ENCODE measurements around the gene FBXW5. TPM values are rescaled to one million over a fixed set of nuclear protein-coding genes. Genes with fewer than 3 reads are reported as not detected.

The FBXW5 gene
- total and polyA plus RNA-seq, 2 experiments from 2014 or later = 27.0 to 111 TPM

DNA sequence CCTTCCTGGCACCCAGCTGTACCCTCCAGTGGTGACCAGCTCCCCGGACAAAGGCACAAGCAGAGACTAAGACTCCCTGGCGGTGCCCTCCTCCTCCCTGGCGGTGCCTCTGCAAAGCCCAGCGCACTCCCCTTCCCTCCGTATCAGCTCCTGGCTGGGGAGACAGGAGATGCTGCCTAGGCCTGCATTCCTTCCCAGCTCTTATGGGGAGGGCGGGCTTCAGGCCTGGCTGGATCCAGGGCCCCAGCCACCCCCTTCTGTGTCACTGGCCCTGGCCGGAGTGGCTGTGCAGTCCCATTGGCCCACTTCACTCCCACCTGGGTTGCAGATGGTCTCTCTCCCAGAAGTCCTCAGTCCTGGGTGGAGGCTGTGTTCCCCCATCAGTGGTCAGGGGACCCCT, 13.9 kb upstream of the FBXW5 start:
- DNase-seq (ENCODE audit: low spot score) (no peak), ATAC-seq (no peak)
- Mint-ChIP-seq H3K27ac (no peak overlapping the region), H3K9me3 (peaks cover 4% of the 10 kb centered on the region; the same call in 2 of the 3 replicates), H3K4me3 (no peak overlapping the region), H3K27me3 (ENCODE audit: insufficient read depth, low read depth, poor library complexity) (peaks cover 6% of the 10 kb centered on the region), H3K4me1 (no peaks in the 10 kb centered on the region; the same call in 2 of the 3 replicates), H3K36me3 (ENCODE audit: low read depth) (no peaks in the 10 kb centered on the region; the same call in 2 of the 3 replicates)
- no peaks in the 10 kb centered on the region for H3K79me2 ChIP-seq (replicated peaks; ENCODE audit: insufficient read depth)
- no peak overlapping the region for H3K27ac ChIP-seq (ENCODE audit: low read depth)
- TF ChIP-seq JUNB (IDR thresholded peaks at IDR 0.05; ENCODE audit: unreplicated experiment) (no peak), EZH2 (IDR thresholded peaks at IDR 0.05; ENCODE audit: low read depth, unreplicated experiment) (no peak), STAT1 (IDR thresholded peaks at IDR 0.05; ENCODE audit: unreplicated experiment) (no peak), CREB1 (CRISPR knock-in tag; IDR thresholded peaks at IDR 0.05; ENCODE audit: low read depth) (no peak), NANOG (IDR thresholded peaks at IDR 0.05; ENCODE audit: borderline replicate concordance) (no peak), ZNF114 (CRISPR knock-in tag; IDR thresholded peaks at IDR 0.05) (no peak), ZNF331 (CRISPR knock-in tag; IDR thresholded peaks at IDR 0.05; ENCODE audit: low read depth) (no peak), POLR2AphosphoS5 (IDR thresholded peaks at IDR 0.05; ENCODE audit: low read depth) (no peak), EZH2phosphoT487 (IDR thresholded peaks at IDR 0.05; ENCODE audit: unreplicated experiment) (no peak)
- TF ChIP-seq, protein P1, sequence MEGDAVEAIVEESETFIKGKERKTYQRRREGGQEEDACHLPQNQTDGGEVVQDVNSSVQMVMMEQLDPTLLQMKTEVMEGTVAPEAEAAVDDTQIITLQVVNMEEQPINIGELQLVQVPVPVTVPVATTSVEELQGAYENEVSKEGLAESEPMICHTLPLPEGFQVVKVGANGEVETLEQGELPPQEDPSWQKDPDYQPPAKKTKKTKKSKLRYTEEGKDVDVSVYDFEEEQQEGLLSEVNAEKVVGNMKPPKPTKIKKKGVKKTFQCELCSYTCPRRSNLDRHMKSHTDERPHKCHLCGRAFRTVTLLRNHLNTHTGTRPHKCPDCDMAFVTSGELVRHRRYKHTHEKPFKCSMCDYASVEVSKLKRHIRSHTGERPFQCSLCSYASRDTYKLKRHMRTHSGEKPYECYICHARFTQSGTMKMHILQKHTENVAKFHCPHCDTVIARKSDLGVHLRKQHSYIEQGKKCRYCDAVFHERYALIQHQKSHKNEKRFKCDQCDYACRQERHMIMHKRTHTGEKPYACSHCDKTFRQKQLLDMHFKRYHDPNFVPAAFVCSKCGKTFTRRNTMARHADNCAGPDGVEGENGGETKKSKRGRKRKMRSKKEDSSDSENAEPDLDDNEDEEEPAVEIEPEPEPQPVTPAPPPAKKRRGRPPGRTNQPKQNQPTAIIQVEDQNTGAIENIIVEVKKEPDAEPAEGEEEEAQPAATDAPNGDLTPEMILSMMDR (conservative IDR thresholded peaks at IDR 0.05; ENCODE audit: low read depth in 2 of 2) = no peak
- TF ChIP-seq, protein P2, sequence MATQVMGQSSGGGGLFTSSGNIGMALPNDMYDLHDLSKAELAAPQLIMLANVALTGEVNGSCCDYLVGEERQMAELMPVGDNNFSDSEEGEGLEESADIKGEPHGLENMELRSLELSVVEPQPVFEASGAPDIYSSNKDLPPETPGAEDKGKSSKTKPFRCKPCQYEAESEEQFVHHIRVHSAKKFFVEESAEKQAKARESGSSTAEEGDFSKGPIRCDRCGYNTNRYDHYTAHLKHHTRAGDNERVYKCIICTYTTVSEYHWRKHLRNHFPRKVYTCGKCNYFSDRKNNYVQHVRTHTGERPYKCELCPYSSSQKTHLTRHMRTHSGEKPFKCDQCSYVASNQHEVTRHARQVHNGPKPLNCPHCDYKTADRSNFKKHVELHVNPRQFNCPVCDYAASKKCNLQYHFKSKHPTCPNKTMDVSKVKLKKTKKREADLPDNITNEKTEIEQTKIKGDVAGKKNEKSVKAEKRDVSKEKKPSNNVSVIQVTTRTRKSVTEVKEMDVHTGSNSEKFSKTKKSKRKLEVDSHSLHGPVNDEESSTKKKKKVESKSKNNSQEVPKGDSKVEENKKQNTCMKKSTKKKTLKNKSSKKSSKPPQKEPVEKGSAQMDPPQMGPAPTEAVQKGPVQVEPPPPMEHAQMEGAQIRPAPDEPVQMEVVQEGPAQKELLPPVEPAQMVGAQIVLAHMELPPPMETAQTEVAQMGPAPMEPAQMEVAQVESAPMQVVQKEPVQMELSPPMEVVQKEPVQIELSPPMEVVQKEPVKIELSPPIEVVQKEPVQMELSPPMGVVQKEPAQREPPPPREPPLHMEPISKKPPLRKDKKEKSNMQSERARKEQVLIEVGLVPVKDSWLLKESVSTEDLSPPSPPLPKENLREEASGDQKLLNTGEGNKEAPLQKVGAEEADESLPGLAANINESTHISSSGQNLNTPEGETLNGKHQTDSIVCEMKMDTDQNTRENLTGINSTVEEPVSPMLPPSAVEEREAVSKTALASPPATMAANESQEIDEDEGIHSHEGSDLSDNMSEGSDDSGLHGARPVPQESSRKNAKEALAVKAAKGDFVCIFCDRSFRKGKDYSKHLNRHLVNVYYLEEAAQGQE (IDR thresholded peaks at IDR 0.05; ENCODE audit: unreplicated experiment) = no peak
- TF ChIP-seq, protein P3, sequence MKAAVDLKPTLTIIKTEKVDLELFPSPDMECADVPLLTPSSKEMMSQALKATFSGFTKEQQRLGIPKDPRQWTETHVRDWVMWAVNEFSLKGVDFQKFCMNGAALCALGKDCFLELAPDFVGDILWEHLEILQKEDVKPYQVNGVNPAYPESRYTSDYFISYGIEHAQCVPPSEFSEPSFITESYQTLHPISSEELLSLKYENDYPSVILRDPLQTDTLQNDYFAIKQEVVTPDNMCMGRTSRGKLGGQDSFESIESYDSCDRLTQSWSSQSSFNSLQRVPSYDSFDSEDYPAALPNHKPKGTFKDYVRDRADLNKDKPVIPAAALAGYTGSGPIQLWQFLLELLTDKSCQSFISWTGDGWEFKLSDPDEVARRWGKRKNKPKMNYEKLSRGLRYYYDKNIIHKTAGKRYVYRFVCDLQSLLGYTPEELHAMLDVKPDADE (IDR thresholded peaks at IDR 0.05) = no peak
- TF ChIP-seq, protein P4, sequence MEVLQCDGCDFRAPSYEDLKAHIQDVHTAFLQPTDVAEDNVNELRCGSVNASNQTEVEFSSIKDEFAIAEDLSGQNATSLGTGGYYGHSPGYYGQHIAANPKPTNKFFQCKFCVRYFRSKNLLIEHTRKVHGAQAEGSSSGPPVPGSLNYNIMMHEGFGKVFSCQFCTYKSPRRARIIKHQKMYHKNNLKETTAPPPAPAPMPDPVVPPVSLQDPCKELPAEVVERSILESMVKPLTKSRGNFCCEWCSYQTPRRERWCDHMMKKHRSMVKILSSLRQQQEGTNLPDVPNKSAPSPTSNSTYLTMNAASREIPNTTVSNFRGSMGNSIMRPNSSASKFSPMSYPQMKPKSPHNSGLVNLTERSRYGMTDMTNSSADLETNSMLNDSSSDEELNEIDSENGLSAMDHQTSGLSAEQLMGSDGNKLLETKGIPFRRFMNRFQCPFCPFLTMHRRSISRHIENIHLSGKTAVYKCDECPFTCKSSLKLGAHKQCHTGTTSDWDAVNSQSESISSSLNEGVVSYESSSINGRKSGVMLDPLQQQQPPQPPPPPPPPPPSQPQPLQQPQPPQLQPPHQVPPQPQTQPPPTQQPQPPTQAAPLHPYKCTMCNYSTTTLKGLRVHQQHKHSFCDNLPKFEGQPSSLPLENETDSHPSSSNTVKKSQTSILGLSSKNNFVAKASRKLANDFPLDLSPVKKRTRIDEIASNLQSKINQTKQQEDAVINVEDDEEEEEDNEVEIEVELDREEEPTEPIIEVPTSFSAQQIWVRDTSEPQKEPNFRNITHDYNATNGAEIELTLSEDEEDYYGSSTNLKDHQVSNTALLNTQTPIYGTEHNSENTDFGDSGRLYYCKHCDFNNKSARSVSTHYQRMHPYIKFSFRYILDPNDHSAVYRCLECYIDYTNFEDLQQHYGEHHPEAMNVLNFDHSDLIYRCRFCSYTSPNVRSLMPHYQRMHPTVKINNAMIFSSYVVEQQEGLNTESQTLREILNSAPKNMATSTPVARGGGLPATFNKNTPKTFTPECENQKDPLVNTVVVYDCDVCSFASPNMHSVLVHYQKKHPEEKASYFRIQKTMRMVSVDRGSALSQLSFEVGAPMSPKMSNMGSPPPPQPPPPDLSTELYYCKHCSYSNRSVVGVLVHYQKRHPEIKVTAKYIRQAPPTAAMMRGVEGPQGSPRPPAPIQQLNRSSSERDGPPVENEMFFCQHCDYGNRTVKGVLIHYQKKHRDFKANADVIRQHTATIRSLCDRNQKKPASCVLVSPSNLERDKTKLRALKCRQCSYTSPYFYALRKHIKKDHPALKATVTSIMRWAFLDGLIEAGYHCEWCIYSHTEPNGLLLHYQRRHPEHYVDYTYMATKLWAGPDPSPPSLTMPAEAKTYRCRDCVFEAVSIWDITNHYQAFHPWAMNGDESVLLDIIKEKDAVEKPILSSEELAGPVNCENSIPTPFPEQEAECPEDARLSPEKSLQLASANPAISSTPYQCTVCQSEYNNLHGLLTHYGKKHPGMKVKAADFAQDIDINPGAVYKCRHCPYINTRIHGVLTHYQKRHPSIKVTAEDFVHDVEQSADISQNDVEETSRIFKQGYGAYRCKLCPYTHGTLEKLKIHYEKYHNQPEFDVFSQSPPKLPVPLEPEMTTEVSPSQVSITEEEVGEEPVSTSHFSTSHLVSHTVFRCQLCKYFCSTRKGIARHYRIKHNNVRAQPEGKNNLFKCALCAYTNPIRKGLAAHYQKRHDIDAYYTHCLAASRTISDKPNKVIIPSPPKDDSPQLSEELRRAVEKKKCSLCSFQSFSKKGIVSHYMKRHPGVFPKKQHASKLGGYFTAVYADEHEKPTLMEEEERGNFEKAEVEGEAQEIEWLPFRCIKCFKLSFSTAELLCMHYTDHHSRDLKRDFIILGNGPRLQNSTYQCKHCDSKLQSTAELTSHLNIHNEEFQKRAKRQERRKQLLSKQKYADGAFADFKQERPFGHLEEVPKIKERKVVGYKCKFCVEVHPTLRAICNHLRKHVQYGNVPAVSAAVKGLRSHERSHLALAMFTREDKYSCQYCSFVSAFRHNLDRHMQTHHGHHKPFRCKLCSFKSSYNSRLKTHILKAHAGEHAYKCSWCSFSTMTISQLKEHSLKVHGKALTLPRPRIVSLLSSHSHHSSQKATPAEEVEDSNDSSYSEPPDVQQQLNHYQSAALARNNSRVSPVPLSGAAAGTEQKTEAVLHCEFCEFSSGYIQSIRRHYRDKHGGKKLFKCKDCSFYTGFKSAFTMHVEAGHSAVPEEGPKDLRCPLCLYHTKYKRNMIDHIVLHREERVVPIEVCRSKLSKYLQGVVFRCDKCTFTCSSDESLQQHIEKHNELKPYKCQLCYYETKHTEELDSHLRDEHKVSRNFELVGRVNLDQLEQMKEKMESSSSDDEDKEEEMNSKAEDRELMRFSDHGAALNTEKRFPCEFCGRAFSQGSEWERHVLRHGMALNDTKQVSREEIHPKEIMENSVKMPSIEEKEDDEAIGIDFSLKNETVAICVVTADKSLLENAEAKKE (CRISPR knock-in tag; IDR thresholded peaks at IDR 0.05) = no peak
- no peaks in the 10 kb centered on the region for H3K4me1 ChIP-seq (ENCODE audit: insufficient read depth)
- H2AFZ ChIP-seq = no peak overlapping the region
- H3K36me3 ChIP-seq (ENCODE audit: insufficient read depth) = no peaks in the 10 kb centered on the region
- no peak overlapping the region for H3K4me3 ChIP-seq
- no peaks in the 10 kb centered on the region for H3F3A ChIP-seq (replicated peaks; ENCODE audit: low read depth)
- no peaks in the 10 kb centered on the region for H3K27me3 ChIP-seq (ENCODE audit: insufficient read depth)
- H4K20me1 ChIP-seq (replicated peaks; ENCODE audit: insufficient read depth) = no peaks in the 10 kb centered on the region
- no peak overlapping the region for H3K4me2 ChIP-seq
- 0 out of 2 replicates have a peak, but pooled peaks cover 6% of the 10 kb centered on the region for H3K9me2 ChIP-seq (ENCODE audit: insufficient read depth)
